HepG2 (cell line): ENCODE measurements around the gene SPARC. TPM values are rescaled to one million over a fixed set of nuclear protein-coding genes. Genes with fewer than 3 reads are reported as not detected.

Experiments used
- ATAC-seq: fragments of 200-7000 bp; cut with Tn5 transposase; 3 replicates; pipeline ENCODE4 v1.9.1; 2020; ENCODE audit warnings: mild to moderate bottlenecking, moderate library complexity
- BruUV-seq: library from RNA; stranded (reverse); fragments of 400-500 nt; replicated peaks from 2 replicates; lab custom pipeline; 2021; lab: Mats Ljungman, UMichigan
- CTCF ChIA-PET: fragments of 300-600 bp; formaldehyde crosslinking; extraction: SDS; loops from one replicate; lab custom pipeline; 2021; ENCODE audit warnings: low total read pairs, inconsistent platforms, low intra/inter-chr PET ratio; lab: Yijun Ruan, JAX
- POLR2A ChIA-PET: fragments of 350-600 bp; sonication (Branson Sonifier 250); formaldehyde crosslinking; loops from one replicate; lab custom pipeline; 2020; ENCODE audit warnings: antibody characterized with exemption, inconsistent platforms; lab: Yijun Ruan, JAX
- DNase-seq: peaks from one replicate; pipeline ENCODE4 v3.0.0-alpha.2; 2015; ENCODE audit warnings: low spot score
- FAIRE-seq: peaks from 3 replicates; lab custom pipeline; 2011; peaks lifted over from hg19 to GRCh38; lab: Jason Lieb, UNC
- H2AFZ ChIP-seq: one replicate; pipeline ENCODE4 v1.6.1; 2011; ENCODE audit warnings: low read length, inconsistent platforms
- H3K27ac ChIP-seq: fragments of 300-600 bp; 3 replicates; pipeline ENCODE4 v1.8.0; 2011; ENCODE audit warnings: mixed run types, mild to moderate bottlenecking, mixed read lengths, low read length, inconsistent platforms; ENCODE audit not compliant: insufficient read depth; ENCODE audit errors: extremely low read length
- H3K27me3 ChIP-seq, 2 experiments: fragments of 200-600 bp in 1 of 2; 2 replicates in 1 of 2; 3 replicates in 1 of 2; pipeline versions ENCODE4 v1.6.0 to v1.8.0; 2011; ENCODE audit warnings: low read length in 2 of 2, mild to moderate bottlenecking in 2 of 2, moderate library complexity in 2 of 2, inconsistent platforms in 1 of 2; ENCODE audit not compliant: insufficient read depth in 2 of 2, control insufficient read depth in 1 of 2
- H3K36me3 ChIP-seq, 2 experiments: fragments of 200-600 bp in 1 of 2; replicated peaks in 1 of 2; 2 replicates in 1 of 2; 3 replicates in 1 of 2; pipeline versions ENCODE4 v1.5.1 to v1.8.0; 2011; ENCODE audit warnings: low read length in 2 of 2, inconsistent platforms in 1 of 2; ENCODE audit not compliant: insufficient read depth in 2 of 2, control insufficient read depth in 1 of 2
- H3K4me1 ChIP-seq: 2 replicates; pipeline ENCODE4 v1.5.1; 2012; ENCODE audit warnings: low read length, inconsistent platforms; ENCODE audit not compliant: insufficient read depth
- H3K4me2 ChIP-seq: 2 replicates; pipeline ENCODE4 v1.6.0; 2011; ENCODE audit warnings: low read depth, low read length, inconsistent platforms
- H3K4me3 ChIP-seq, 3 experiments: fragments of 200-600 bp in 1 of 3; sonication (generic), shearing (Covaris generic) in 1 of 3; replicated peaks in 1 of 3; 2 replicates each; pipeline ENCODE4 v1.5.1; 2011 to 2016; ENCODE audit warnings: low read length in 3 of 3, inconsistent platforms in 2 of 3, low read depth in 2 of 3, mild to moderate bottlenecking in 2 of 3, control low read depth in 1 of 3, mixed read lengths in 1 of 3; ENCODE audit not compliant: insufficient read depth in 1 of 3
- H3K79me2 ChIP-seq: one replicate; pipeline ENCODE4 v1.6.1; 2011; ENCODE audit warnings: low read length, inconsistent platforms; ENCODE audit not compliant: insufficient read depth
- H3K9ac ChIP-seq: 2 replicates; pipeline ENCODE4 v1.6.0; 2011; ENCODE audit warnings: mild to moderate bottlenecking, low read depth, low read length, inconsistent platforms; ENCODE audit not compliant: insufficient read depth
- H3K9me3 ChIP-seq: 2 replicates; pipeline ENCODE4 v1.5.1; 2012; ENCODE audit warnings: mild to moderate bottlenecking, low read length
- H4K20me1 ChIP-seq: 2 replicates; pipeline ENCODE4 v1.6.0; 2011; ENCODE audit warnings: inconsistent platforms, mild to moderate bottlenecking, low read length, moderate library complexity; ENCODE audit not compliant: insufficient read depth
- ATF1 ChIP-seq: IDR thresholded peaks from 2 replicates; pipeline ENCODE4 v1.6.1; 2016; ENCODE audit warnings: mild to moderate bottlenecking, control low read depth
- DDIT3 ChIP-seq: sonication (generic); formaldehyde crosslinking; IDR thresholded peaks from 2 replicates; pipeline ENCODE4 v1.4.0; 2020; ENCODE audit warnings: mild to moderate bottlenecking, missing genetic modification reagents
- ETV5 ChIP-seq: IDR thresholded peaks from 2 replicates; pipeline ENCODE4 v1.6.1; 2018; ENCODE audit warnings: missing biosample characterization, missing genetic modification reagents, inconsistent platforms, borderline replicate concordance
- FOXO1 ChIP-seq: sonication (generic); formaldehyde crosslinking; IDR thresholded peaks from 2 replicates; pipeline ENCODE4 v1.4.0; 2020; ENCODE audit warnings: missing genetic modification reagents
- GTF3A ChIP-seq: sonication (generic); formaldehyde crosslinking; conservative IDR thresholded peaks from 2 replicates; pipeline ENCODE4 v1.4.0; 2020; ENCODE audit warnings: mild to moderate bottlenecking, missing genetic modification reagents
- HOXA7 ChIP-seq: sonication (generic); formaldehyde crosslinking; IDR thresholded peaks from 2 replicates; pipeline ENCODE4 v1.8.1; 2022; ENCODE audit warnings: mild to moderate bottlenecking, missing genetic modification reagents, moderate library complexity
- KLF13 ChIP-seq: sonication (generic); formaldehyde crosslinking; IDR thresholded peaks from 2 replicates; pipeline ENCODE4 v1.4.0; 2020; ENCODE audit warnings: mild to moderate bottlenecking, missing genetic modification reagents
- MTERF4 ChIP-seq: sonication (generic); formaldehyde crosslinking; IDR thresholded peaks from 2 replicates; pipeline ENCODE4 v1.8.0; 2023; ENCODE audit warnings: mild to moderate bottlenecking, missing genetic modification reagents
- PRDM10 ChIP-seq: sonication (generic); formaldehyde crosslinking; IDR thresholded peaks from 2 replicates; pipeline ENCODE4 v1.4.0; 2020; ENCODE audit warnings: low read depth, missing genetic modification reagents
- RFX1 ChIP-seq: fragments of 450-650 bp; IDR thresholded peaks from 2 replicates; pipeline ENCODE4 v1.6.1; 2017
- SMARCC2 ChIP-seq: fragments of 450-650 bp; IDR thresholded peaks from 2 replicates; pipeline ENCODE4 v1.6.1; 2017; ENCODE audit warnings: antibody characterized with exemption, mild to moderate bottlenecking
- TFDP1 ChIP-seq: IDR thresholded peaks from 2 replicates; pipeline ENCODE4 v1.6.1; 2016; ENCODE audit warnings: missing compliant biosample characterization, missing genetic modification reagents, borderline replicate concordance
- U2AF1 ChIP-seq: fragments of 200-400 bp; formaldehyde crosslinking; optimal IDR thresholded peaks from 2 replicates; pipeline ENCODE3; 2017; ENCODE audit warnings: mild to moderate bottlenecking, low read depth, low read length
- ZNF225 ChIP-seq: sonication (generic); formaldehyde crosslinking; IDR thresholded peaks from 2 replicates; pipeline ENCODE4 v1.4.0; 2020; ENCODE audit warnings: mild to moderate bottlenecking, missing genetic modification reagents
- ZSCAN9 ChIP-seq: IDR thresholded peaks from 2 replicates; pipeline ENCODE4 v1.6.1; 2016; ENCODE audit warnings: borderline replicate concordance
- WGBS: methylation state at CpG from one replicate; pipeline ENCODE4 v1.1.6; 2017; ENCODE audit warnings: low lambda C conversion rate; 5-methylcytosine and 5-hydroxymethylcytosine counted together
- in situ Hi-C: cut with HindIII; loops from 2 replicates; pipeline ENCODE4 v1.10.0; 2017; ENCODE audit warnings: low pct_unique_long_range_greater_than_20kb; ENCODE audit not compliant: extremely low pct_ligation_motif_present
- intact Hi-C: fragments of 100-400 bp; cut with micrococcal nuclease; formaldehyde crosslinking; loops from one replicate; pipeline ENCODE4 v1.10.0; 2022; ENCODE audit not compliant: unreplicated experiment
- polyA plus RNA-seq, 8 experiments: library from polyadenylated mRNA; depleted of rRNA in 3 of 8; stranded (reverse) in 7 of 8; unstranded in 1 of 8; fragments of >200 nt; fragmentation: Illumina TruSeq in 4 of 8; extraction: Trizol in 4 of 8; gene quantifications; 2 replicates each; pipeline versions ENCODE4 v1.2.1 to v1.2.3, GENCODE V29; 2011 to 2016; ENCODE audit warnings: low read depth in 4 of 8, missing spikeins in 1 of 8, mixed read lengths in 1 of 8; ENCODE audit not compliant: insufficient read depth in 1 of 8
- total RNA-seq, 5 experiments: library from RNA; depleted of rRNA; stranded (reverse); fragments of >200 nt; fragmentation: Illumina TruSeq; extraction: Trizol; gene quantifications; 2 replicates each; pipeline ENCODE4 v1.2.3, GENCODE V29; 2016; ENCODE audit warnings: low read depth in 1 of 5

The SPARC gene
- total and polyA plus RNA-seq, 2 of the 13 experiments (the other 11 are each of a cell fraction or from before 2014, with no cell fraction given) = 76.7 to 192 TPM

GRCh38 chr5:151735646-151736045 lies 48.9 kb upstream of the SPARC start:
- FAIRE-seq (no peak), ATAC-seq (no peak), DNase-seq (no peak)
- H2AFZ ChIP-seq = no peak overlapping the region
- H3K4me1 ChIP-seq = no peaks in the 10 kb centered on the region
- H3K9ac ChIP-seq = no peak overlapping the region
- intact Hi-C loops = no loop called here
- no peaks in the 10 kb centered on the region for H3K9me3 ChIP-seq
- no peaks in the 10 kb centered on the region for H3K79me2 ChIP-seq
- H4K20me1 ChIP-seq = no peaks in the 10 kb centered on the region
- CTCF ChIA-PET = no interaction called here
- no peak overlapping the region for H3K27ac ChIP-seq
- H3K4me3 ChIP-seq = no peak overlapping the region
- POLR2A ChIA-PET = no interaction called here
- WGBS = 56% methylated on average over 1 of the region's 1 CpG
- no peaks in the 10 kb centered on the region for H3K36me3 ChIP-seq
- H3K4me2 ChIP-seq = no peak overlapping the region
- in situ Hi-C loops = loop anchor here (25.0 kb wide), 1 partner anchor 298 kb away; the partner anchor contains the start of gene SLC36A1
- BruUV-seq = no TSS peak
- TF ChIP-seq ZSCAN9 (CRISPR knock-in tag) (no peak), HOXA7 (no peak), GTF3A (CRISPR knock-in tag) (no peak), U2AF1 (no peak), DDIT3 (CRISPR knock-in tag) (no peak)
- H3K27me3 ChIP-seq = no peaks in the 10 kb centered on the region; a peak in 1 of 5 replicates

- Histone ChIP-seq H3K36me3 (no peaks in the 10 kb centered on the region), H3K79me2 (no peaks in the 10 kb centered on the region), H2AFZ (no peak overlapping the region), H3K4me3 (no peak overlapping the region), H3K4me2 (no peak overlapping the region), H3K27me3 (no peaks in the 10 kb centered on the region; a peak in 1 of 5 replicates), H3K9me3 (no peaks in the 10 kb centered on the region), H3K9ac (no peak overlapping the region), H3K27ac (no peak overlapping the region), H3K4me1 (no peaks in the 10 kb centered on the region), H4K20me1 (no peaks in the 10 kb centered on the region)
- intact Hi-C loops = no loop called here
- 34% methylated on average over 2 of the region's 3 CpGs for WGBS
- FAIRE-seq = no peak
- CTCF ChIA-PET = no interaction called here
- in situ Hi-C loops = loop anchor here (25.0 kb wide), 1 partner anchor 297 kb away; the partner anchor contains the start of gene SLC36A1
- no peak for DNase-seq
- ATAC-seq = no peak
- POLR2A ChIA-PET = no interaction called here
- no TSS peak for BruUV-seq
- TF ChIP-seq ETV5 (CRISPR knock-in tag) = no peak
- no peak for TF ChIP-seq RFX1
- no peak for TF ChIP-seq ZNF225 (CRISPR knock-in tag)
- TF ChIP-seq TFDP1 (CRISPR knock-in tag) = no peak
- no peak for TF ChIP-seq PRDM10 (CRISPR knock-in tag)
- TF ChIP-seq FOXO1 = no peak
- no peak for TF ChIP-seq KLF13 (CRISPR knock-in tag)
- TF ChIP-seq SMARCC2 = no peak
- TF ChIP-seq MTERF4 (CRISPR knock-in tag) = no peak
- no peak for TF ChIP-seq ATF1
These were observed 47.3 kb upstream of the SPARC start for GRCh38 chr5:151734064-151734408.
